GM12865 (cell line): ENCODE results near the gene MTMR11.

Source experiments
- DNase-seq: peaks from one replicate; pipeline ENCODE4 v3.0.0; 2010; ENCODE audit warnings: low read depth
- H3K4me3 ChIP-seq: 2 replicates; pipeline ENCODE4 v1.5.1; 2011; ENCODE audit warnings: mild to moderate bottlenecking, low read depth, low read length, control low read depth
- TF ChIP-seq, protein P1 (sequence below): IDR thresholded peaks from 2 replicates; pipeline ENCODE4 v1.5.1; 2011; ENCODE audit warnings: low read length, control low read depth, low read depth, inconsistent platforms; ENCODE audit not compliant: insufficient read depth; ENCODE audit errors: missing control alignments

MTMR11 gene

GRCh38 chr1:149927563-149928400 lies 8.9 kb downstream of the MTMR11 start, which contains the start of gene SF3B4:
SF3B4 (minus strand) TSS chr1:149927803; CDS start chr1:149927759, 44 bp downstream.
- TF ChIP-seq, protein P1, sequence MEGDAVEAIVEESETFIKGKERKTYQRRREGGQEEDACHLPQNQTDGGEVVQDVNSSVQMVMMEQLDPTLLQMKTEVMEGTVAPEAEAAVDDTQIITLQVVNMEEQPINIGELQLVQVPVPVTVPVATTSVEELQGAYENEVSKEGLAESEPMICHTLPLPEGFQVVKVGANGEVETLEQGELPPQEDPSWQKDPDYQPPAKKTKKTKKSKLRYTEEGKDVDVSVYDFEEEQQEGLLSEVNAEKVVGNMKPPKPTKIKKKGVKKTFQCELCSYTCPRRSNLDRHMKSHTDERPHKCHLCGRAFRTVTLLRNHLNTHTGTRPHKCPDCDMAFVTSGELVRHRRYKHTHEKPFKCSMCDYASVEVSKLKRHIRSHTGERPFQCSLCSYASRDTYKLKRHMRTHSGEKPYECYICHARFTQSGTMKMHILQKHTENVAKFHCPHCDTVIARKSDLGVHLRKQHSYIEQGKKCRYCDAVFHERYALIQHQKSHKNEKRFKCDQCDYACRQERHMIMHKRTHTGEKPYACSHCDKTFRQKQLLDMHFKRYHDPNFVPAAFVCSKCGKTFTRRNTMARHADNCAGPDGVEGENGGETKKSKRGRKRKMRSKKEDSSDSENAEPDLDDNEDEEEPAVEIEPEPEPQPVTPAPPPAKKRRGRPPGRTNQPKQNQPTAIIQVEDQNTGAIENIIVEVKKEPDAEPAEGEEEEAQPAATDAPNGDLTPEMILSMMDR = no peak
- peak; percentile 97 for DNase-seq
- H3K4me3 ChIP-seq = peak within 1 kb of the TSS; percentile 98

DNA sequence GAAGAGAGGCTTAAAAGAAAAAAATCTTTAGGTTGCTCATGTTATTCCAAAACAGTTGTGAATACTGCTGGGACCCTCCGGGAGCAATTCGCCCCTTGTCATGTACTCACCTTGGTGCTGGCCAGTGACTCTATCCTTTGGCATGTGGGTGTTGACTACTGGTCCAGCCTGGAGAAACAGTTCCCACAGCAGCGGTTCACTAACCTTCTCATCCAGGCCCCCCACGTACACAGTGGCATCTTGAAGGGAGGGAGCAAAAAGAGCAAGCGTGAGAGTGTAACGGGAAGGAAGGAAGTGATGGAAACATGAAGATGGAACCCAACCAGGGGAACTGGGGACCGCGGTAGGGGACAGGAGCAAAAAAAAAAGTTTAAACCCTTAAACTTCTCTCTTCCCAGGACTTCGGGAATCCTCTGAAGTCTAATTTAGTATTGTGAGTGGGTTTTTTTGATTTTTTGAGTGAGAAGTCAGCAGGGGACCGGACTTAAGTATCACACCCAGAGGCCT lies 9.6 kb downstream of the MTMR11 start:
- peak; percentile 8 for DNase-seq
- TF ChIP-seq, protein P1 = no peak

GRCh38 chr1:149926296-149926695 lies 10.4 kb downstream of the MTMR11 start:
- H3K4me3 ChIP-seq = no peak overlapping the region
- TF ChIP-seq, protein P1 = no peak
- no peak for DNase-seq

More for the DNA sequence above, 9.6 kb downstream of the MTMR11 start:
- H3K4me3 ChIP-seq = peak overlapping the region; percentile 98

- TF ChIP-seq, protein P1 = no peak
- DNase-seq = no peak
- no peak overlapping the region for H3K4me3 ChIP-seq
These were observed 10.9 kb downstream of the MTMR11 start for GRCh38 chr1:149925751-149926150.

DNA sequence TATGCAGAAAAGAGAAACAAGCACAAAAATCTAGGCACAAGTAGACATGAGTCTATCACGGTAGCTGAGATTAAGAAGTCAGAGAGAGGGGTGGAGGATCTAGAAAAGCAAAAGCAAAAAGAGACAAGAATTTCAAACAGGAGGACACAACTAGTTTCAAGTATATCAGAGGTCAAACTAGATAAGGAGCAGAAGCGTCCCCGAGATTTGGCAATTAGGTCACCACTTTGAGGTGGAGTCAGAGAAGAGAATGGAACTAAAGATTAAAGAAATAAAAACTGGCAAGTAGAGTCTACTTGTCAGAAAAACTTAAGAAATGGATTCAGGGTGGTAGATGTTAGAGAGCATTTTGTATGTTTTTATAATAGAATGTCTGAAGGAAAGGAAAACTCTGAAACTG lies 11.3 kb downstream of the MTMR11 start:
- DNase-seq = no peak
- no peak overlapping the region for H3K4me3 ChIP-seq
- TF ChIP-seq, protein P1 = no peak

DNA sequence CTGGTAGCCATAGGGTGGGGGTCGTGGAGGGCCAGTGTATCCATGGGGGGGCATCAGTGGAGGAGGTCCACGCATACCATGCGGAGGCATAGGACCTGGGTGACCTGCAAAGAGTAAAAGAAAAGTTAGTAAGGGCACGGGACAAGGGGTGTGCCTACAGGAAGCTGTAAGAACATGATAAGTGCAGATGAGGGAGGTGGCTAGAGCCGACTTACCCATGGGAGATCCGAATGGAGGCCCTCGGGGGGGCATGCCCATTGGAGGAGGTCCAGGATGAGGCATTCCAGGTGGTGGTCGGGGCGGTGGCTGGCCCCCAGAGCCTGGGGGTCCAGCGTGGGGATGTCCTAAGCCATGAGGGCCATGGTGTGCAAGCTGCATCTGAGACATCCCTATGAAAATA lies 13.1 kb downstream of the MTMR11 start:
- no peak overlapping the region for H3K4me3 ChIP-seq
- DNase-seq = no peak
- TF ChIP-seq, protein P1 = no peak
